HG02588 (cell line): Measurements from ENCODE around the gene NHEJ1.
"Not testable (repeated sequence)": the region's sequence is repeated elsewhere in the genome, so short reads cannot be mapped to it uniquely, and the experiment has no call there.

Source experiments
- ATAC-seq: cut with Tn5 transposase; IDR thresholded peaks from one replicate; pipeline ENCODE4 v1.9.1; 2021; ENCODE audit warnings: mild to moderate bottlenecking, moderate library complexity; ENCODE audit not compliant: unreplicated experiment

The NHEJ1 gene, protein sequence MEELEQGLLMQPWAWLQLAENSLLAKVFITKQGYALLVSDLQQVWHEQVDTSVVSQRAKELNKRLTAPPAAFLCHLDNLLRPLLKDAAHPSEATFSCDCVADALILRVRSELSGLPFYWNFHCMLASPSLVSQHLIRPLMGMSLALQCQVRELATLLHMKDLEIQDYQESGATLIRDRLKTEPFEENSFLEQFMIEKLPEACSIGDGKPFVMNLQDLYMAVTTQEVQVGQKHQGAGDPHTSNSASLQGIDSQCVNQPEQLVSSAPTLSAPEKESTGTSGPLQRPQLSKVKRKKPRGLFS

DNA sequence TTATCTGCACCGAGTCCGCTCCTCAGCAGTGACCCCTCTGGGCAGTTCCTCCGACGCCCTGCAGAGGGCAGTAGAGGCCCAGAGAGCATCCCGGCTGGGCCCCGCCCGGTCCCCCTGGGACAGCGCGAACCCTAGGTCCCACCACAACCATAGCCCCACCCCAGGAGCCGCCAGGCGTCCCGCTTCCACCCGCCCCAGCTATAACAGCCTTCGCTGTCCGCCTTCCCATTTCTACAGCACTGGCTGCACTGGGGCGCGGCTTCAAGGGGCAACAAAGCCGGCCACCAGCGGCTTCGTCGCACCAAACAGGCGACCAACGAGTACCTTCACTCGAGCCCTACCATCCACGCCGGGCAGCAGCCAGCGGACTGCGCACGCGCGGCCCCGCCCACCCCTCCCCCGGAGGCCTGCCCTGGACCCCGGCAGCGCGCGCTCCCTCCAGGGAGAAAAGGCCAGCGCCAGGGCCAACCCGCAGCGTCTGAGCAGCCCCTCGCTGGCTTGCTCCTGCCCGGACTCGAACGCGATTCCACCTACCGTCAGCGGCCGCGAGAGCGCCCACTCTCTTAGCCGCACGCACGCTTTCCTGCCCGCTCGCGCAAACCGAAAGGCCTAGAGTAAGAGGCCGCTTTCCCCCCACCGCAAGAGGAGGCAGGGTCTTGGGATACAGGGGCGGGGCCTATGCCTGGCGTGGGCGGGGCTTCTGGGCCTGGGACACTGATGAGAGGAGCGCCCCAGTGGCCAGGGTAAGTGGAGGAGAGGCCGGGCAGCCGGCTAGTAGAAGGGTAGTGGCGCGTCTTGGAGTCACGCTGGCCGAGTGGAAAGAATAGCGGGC lies at the start of gene NHEJ1:
NHEJ1 (minus strand) TSS at position 630 of the 832 bp plus-strand sequence. CDS start 2,453 bp downstream, outside the sequence.
- ATAC-seq: peak; percentile 81

DNA sequence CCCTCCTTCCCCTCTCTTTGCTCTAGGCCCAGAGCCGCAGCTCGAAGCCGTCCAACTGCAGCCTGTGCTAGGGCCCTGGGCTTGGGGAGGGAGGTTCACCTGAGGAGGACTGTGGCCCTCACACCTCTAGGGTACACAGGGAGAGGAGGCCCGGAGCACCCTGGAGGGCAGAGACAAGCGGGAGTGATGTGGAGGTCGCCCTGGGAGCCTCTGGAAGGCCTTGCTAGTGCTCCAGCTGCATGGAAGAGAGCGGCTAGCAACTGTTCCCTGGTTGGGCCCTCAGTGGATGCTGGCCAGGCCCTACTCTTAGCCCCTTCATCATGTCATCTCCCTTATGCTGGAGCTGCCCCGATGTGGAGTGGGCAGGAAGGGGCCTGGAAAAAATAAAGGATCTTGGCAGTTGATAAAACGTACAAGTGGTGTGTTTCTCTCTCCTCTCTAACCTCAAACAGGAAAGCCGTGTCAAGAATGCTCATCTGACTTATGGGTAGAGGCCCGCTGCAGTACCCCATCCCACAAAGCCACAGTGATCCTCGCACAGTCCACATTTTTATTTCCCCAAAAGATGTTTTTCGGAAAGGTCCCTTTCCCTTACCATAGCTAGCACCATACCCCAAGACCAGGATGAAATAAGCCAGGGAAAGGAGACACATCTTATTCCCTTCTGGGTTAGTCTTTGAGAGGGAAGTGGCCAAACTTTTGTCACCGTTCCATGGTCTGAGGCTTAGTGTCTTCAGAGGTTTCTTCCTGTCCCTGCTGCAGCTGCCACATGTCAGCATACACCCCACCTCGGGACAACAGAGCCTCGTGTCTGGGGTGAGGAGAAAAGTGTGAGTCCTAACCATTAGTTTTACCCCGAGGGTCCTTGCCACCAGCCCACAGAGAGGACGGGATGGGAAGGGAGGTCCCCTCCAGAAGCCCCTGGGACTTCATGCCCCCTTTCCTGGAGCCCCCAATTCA lies 48.9 kb upstream of the NHEJ1 start:
- ATAC-seq: no peak

DNA sequence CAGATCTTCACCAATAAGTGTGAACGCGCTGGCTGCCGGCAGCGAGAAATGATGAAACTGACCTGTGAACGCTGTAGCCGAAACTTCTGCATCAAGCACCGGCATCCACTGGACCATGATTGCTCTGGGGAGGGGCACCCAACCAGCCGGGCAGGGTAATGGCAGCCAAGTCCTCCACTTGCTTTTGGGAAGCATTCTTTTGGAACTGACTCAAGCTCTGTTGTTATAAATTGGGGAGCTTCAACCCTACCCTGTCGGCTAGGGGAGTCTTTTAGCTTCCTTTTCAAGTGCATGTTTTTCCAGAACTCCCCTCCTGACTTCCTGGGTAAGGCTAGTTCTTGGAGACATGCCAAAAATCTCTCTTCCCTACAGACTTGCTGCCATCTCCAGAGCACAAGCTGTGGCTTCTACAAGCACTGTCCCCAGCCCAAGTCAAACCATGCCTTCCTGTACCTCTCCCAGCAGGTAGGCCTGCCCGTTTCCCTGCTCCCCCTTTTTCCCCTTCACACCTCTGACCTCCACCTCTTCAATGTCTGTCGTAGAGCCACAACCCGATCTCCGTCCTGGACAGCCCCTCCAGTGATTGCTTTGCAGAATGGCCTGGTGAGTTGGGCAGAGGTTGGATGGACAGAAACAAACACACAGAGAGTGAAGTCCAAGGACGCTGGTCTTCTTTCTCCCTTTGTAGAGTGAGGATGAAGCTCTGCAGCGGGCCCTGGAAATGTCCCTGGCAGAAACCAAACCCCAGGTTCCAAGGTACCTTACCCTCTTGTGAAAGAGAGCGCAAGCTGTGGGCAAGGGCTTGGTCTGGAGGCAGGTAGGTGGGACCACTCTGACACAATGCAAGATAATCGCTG lies 47.5 kb upstream of the NHEJ1 start:
- ATAC-seq: no peak

DNA sequence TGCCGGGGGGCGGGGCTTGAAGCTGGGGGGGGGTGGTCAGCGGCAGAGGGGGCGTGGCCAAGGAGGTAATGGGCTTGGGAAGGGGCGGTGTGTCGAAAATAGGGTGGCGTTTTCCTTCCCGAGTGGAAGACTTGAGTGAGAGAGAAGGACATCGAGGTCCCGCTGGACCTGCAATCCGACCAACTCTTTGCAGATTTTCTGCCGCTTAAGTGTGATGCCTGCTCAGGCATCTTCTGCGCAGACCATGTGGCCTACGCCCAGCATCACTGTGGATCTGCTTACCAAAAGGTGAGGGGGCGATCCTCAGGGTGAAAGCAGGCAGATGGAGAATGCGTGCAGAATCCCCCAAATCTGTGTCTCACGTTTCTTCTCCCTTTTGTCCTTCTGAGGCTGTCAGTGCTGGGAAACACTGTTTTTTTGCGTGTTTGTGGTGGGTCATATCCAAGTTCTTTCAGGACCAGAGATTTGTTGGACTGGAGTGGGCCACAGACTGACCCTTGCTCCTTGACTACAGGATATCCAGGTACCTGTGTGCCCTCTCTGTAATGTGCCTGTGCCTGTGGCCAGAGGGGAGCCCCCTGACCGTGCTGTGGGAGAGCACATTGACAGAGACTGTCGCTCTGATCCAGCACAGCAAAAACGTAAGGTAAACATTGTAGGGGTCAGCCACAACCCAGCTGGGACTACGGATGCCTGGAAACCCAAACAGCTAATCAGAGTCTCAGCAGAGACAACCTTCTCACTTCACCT lies 46.7 kb upstream of the NHEJ1 start:
- no peak for ATAC-seq

DNA sequence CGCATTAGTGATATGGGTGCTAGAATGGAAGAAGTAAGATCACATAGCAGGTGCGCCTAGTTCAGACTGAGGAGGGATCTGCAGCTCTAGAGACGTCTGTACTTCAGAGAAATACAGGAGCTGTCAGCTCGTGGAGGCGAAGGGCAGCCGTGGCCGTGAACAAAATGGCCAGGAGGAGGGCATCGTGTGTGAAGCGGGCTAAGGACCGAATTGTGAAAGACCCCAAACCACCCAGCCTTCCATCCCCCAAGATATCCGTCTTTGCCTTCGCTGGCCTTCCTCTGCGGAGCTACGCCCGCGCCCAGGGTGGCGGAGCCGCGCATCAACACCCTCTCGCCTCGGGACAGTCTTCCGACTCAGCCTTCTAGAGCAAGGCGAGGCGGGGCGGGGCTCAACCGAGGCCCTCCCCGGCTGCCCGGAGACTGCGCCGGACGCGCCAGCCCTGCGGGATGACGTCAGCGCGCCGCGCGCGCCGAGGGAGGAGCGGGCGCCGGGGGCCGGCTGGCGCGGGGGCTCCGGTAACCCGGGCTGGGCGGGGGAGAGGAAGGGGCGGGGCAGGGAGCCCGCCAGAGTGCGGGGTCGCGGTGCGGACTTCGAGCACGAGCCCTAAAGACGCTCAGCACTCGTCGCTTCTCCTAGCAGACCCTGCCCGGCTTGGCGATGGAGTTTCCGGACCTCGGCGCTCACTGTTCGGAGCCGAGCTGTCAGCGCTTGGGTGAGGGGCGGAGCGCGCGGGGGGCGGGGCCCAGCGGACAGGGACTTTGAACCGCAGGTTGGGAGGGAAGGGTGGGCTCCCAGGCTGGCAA lies 45.9 kb upstream of the NHEJ1 start, which contains the start of gene ZFAND2B:
ZFAND2B (plus strand) TSS at position 455 of the 806 bp plus-strand sequence; CDS start at position 661, 206 bp downstream.
- ATAC-seq: peak; percentile 96

DNA sequence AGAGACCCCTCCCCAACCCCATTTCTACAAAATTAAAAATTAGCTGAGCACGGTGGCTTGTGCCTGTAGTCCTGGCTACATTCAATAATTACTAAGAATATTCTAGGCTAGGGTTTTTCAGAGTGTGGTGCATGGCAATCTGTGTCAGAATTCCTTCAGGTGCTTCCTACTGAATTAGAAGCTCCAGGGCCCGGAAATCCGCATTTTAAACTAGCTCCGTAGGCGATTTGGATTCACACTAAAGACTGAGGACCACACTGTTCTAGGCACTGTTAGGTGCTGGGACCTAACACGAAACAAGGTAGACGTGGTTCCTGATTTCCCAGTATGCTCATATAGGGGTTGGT lies 45.3 kb upstream of the NHEJ1 start:
- ATAC-seq: no peak

DNA sequence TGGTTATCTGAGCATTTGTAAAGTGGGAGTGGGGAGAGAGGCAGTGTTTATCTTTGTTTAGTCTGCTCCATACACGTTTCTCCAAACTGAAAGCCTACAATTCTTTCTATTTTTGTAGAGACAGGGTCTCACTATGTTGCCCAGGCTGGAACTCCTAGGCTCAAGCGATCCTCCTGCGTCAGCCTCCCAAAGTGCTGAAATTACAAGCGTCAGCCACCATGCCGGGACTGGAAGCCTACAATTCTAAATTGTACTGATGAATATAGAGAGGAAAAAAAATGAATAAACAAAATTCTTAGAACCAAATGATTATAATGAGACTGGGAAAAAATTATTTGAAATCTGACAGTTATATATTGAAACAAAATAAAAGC lies 44.5 kb upstream of the NHEJ1 start:
- no peak for ATAC-seq

DNA sequence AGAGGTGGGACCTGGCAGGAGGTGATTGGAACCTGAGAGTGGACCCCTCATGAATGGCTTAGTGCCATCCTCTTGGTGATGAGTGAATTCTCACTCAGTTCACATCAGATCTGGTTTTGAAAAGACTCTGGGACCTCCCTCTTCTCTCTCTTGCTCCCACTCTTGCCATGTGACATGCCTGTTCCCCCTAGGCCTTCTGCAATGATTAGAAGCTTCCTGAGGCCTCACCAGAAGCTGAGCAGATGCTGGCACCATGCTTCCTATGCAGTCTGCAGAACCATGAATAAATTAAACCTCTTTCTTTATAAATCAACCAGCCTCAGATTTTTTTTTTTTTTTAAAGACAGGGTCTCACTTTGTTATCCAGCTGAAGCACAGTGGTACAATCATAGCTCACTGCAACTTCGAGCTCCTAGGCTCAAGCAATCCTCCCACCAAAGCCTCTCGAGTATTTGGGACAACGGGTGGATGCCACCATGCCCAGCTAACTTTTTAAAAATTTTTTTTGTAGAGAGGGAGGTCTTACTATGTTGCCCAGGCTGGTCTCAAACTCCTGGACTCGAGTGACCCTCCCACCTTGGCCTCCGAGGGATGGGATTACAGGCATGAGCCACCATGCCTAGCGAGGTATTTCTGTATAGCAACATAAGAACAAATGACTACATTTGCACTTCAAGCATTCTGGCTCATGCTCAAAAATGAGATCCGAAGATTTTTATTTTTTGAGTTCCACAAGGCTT lies 44.0 kb upstream of the NHEJ1 start:
- no peak for ATAC-seq

DNA sequence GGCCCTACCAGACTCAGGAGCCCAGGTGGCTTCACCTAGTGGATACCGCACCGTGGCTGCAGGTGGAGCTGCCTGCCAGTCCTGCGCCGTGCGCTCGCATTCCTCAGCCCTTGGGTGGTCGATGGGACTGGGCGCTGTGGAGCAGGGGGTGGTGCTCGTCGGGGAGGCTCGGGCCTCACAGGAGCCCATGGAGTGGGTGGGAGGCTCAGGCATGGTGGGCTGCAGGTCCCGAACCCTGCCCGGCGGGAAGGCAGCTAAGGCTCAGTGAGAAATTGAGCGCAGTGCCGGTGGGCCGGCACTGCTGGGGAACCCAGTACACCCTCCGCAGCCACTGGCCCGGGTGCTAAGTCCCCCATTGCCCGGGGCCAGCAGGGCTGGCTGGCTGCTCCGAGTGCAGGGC lies 40.7 kb upstream of the NHEJ1 start:
- not testable (repeated sequence) for ATAC-seq

DNA sequence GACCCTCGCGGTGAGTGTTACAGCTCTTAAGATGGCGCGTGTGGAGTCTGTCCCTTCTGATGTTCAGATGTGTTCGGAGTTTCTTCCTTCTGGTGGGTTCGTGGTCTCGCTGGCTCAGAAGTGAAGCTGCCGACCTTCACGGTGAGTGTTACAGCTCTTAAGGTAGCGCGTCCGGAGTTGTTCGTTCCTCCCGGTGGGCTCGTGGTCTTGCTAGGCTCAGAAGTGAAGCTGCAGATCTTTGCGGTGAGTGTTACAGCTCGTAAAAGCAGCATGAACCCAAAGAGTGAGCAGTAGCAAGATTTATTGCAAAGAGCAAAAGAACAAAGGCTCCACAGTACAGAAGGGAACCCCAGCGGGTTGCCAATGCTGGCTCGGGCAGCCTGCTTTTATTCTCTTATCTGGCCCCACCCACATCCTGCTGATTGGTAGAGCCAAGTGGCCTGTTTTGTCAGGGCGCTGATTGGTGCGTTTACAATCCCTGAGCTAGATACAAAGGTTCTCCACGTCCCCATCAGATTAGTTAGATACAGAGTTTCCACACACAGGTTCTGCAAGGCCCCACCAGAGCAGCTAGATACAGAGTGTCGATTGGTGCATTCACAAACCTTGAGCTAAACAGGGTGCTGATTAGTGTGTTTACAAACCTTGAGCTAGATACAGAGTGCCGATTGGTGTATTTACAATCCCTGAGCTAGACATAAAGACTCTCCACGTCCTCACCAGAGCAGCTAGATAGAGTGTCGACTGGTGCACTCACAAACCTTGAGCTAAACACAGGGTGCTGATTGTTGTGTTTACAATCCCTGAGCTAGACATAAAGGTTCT lies 40.1 kb upstream of the NHEJ1 start:
- not testable (repeated sequence) for ATAC-seq

DNA sequence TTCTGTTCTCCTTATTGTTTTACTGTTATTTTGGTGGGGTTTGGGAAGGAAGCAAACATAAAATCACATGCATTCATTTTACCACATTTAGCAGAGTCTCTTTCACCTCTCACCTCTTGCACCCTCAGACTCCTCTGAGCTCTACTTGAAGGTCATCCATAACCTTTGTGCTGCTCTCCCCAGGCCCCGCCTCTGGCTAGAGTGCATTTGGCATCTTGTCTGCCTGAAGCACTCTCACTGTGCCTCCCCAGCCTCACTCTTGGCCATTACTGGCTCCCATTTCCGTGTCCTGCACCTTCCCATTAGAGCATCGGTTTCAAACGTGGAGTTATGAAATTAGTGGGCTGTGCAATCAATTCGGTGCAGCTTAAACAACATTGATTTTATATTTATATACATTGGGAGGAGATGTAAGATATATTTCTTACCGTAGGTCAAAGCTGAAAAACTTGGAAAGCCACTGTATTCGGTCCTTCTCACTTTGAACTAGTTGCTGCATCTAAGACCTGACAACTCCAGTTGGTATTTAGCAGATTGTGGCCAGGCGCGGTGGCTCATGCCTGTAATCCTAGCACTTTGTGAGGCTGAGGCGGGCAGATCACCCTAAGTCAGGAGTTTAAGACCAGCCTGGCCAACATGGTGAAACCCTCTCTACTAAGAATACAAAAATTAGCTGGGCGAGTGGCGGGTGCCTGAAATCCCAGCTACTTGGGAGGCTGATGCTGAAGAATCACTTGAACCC lies 39.0 kb upstream of the NHEJ1 start:
- no peak for ATAC-seq

DNA sequence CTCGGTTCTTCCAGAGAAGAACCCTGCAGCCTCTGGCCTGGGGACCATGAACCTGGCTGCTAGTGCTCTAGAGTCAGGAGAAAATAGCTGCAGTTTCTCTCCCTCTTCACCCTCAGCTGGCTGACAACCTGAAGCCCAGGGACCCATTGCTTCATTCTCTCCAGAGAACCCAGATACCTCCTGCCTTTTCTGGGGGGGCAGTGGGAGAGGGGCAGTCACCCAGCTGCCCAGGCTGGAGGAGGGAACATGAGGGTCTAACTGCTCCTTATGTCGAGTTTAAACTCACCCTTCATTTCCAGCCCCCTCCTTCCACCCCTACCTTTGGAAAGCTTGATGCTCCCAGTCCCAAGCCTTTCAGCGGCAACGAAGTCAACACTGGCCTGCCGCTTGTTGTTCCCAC lies 38.4 kb upstream of the NHEJ1 start:
- ATAC-seq: no peak

DNA sequence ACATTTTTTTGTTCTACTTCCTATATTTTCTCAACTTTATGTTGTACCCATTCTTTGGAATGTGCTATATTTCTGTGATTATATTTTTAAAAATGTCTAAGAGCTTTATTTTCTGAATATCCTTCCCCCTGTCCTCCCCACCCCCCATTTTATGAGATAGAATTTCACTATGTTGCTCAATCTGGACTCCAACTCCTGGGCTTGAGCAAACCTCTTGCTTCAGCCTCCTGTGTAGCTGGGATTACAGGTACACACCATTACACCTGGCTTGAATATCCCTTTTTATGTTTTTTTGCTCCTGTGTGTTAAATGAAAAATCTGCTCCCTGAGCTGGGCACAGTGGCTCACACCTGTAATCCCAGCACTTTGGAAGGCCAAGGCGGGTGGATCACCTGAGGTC lies 36.8 kb upstream of the NHEJ1 start:
- no peak for ATAC-seq

DNA sequence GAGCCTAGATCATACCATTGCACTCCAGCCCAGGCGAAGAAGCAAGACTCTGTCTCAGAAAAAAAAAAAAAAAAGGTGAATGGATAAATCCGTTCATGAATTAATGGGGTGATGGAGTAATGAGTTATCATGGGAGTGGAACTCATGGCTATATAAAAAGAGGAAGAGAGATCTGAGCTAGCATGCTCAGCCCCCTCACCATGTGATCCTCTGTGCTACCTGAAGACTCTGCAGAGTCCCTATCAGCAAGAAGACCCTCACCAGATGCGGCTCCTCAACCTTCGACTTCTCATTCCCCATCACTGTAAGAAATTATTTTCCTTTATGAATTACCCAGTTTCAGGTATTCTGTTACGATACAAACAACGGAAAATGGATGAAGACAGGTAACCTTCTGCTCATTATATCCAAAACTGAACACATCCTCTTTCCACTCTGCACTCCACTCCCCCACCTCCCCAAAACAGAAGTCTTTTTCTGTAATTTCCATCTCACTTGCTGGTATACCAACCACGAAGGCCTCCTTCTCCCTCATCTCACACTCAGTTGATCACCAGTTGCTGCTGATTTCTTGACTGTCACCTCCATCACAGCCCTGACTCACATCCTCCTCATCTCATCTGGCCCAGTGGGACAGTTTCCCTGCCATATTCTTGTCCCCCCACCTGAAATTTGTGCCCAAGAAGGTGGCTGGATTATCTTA lies 26.3 kb upstream of the NHEJ1 start:
- no peak for ATAC-seq

DNA sequence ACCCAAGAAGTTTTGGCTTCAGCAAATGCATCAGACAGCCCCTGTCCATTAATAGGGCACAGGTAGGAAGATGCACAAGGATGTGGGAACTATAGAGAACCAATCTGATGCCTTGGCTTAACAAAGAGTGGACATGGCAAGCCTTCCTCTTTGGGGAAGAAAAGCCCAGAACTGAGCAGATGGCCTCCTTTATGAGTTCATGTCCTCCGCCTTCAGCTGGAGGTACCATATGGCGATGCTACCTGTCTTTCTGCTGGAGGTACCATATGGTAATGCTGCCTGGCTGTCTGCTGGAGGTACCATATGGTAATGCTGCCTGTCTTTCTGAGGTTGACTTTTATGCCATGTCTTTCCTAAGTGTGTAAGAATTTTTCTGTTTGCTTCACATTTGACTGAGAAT lies 23.5 kb upstream of the NHEJ1 start:
- ATAC-seq: no peak
